ENCODE measurements around the gene CGB8.

The CGB8 gene

GRCh38 chr19:49006905-49007304, 42.0 kb downstream of the CGB8 start:
- no peak for DNase-seq (ENCODE audit: low read depth)

GRCh38 chr19:49004964-49005614, 43.8 kb downstream of the CGB8 start:
- DNase-seq (ENCODE audit: low read depth) = no peak

GRCh38 chr19:49004133-49004532, 44.8 kb downstream of the CGB8 start:
- no peak for DNase-seq (ENCODE audit: low read depth)

- peak; percentile 55 for DNase-seq (ENCODE audit: low read depth)
Observed at GRCh38 chr19:48999481-49000325, 49.2 kb downstream of the CGB8 start.

- DNase-seq (ENCODE audit: low read depth) = peak; percentile 36
Observed at GRCh38 chr19:48997972-48998371, 50.9 kb downstream of the CGB8 start.

Measured in activated T-cell treated with anti-CD3 and anti-CD28 coated beads for 1 hour (primary cell).